Epithelial cell of alveolus of lung (primary cell): Measurements from ENCODE around the gene IGSF9B. TPM values are rescaled to one million over a fixed set of nuclear protein-coding genes. Genes with fewer than 3 reads are reported as not detected.

Experiments used
- total RNA-seq: library from RNA; depleted of rRNA; stranded (reverse); fragments of >200 nt; gene quantifications from 2 replicates; pipeline ENCODE4 v1.2.1, GENCODE V29; 2015

IGSF9B gene
- total RNA-seq = not detected in 2 replicates

GRCh38 chr11:133956650-133957633 lies at the start of gene IGSF9B:
IGSF9B (minus strand) TSS chr11:133956968; CDS start chr11:133956754, 214 bp downstream.

Other genes starting within 250 kb of the IGSF9B start
- not detected in 2 replicates for gene SPATA19, start 111.5 kb downstream of the IGSF9B start, total RNA-seq
- gene JAM3, start 112.1 kb upstream of the IGSF9B start, total RNA-seq = 47.3 and 51.7 TPM in 2 replicates